DOHH2 (cell line): ENCODE measurements around the gene GOLGA6L26.
"Not testable (repeated sequence)": the region's sequence is repeated elsewhere in the genome, so short reads cannot be mapped to it uniquely, and the experiment has no call there.

Experiments used
- H3F3A ChIP-seq: fragments of 200-600 bp; sonication (generic), shearing (Covaris generic); 2 replicates; pipeline ENCODE4 v1.6.0; 2016; ENCODE audit warnings: antibody characterized with exemption, mild to moderate bottlenecking; ENCODE audit not compliant: control insufficient read depth, insufficient read depth
- H3K27ac ChIP-seq: fragments of 200-600 bp; sonication (generic); 2 replicates; pipeline ENCODE4 v1.5.1; 2014; ENCODE audit warnings: low read depth, mild to moderate bottlenecking, low read length, moderate library complexity
- H3K27me3 ChIP-seq: fragments of 200-600 bp; sonication (generic); 2 replicates; pipeline ENCODE4 v1.6.1; 2014; ENCODE audit warnings: mild to moderate bottlenecking, low read length, mixed read lengths; ENCODE audit not compliant: control insufficient read depth
- H3K36me3 ChIP-seq: fragments of 200-600 bp; sonication (generic); 2 replicates; pipeline ENCODE4 v1.6.1; 2014; ENCODE audit warnings: mild to moderate bottlenecking, low read length, moderate library complexity, mixed read lengths; ENCODE audit not compliant: control insufficient read depth
- H3K4me1 ChIP-seq: fragments of 200-600 bp; sonication (generic); 2 replicates; pipeline ENCODE4 v1.6.1; 2014; ENCODE audit warnings: mild to moderate bottlenecking, low read length, mixed read lengths; ENCODE audit not compliant: control insufficient read depth
- H3K4me2 ChIP-seq: fragments of 200-600 bp; sonication (generic); 2 replicates; pipeline ENCODE4 v1.6.0; 2014; ENCODE audit warnings: mild to moderate bottlenecking, low read length, moderate library complexity
- H3K4me3 ChIP-seq: fragments of 200-600 bp; sonication (generic); 2 replicates; pipeline ENCODE4 v1.5.1; 2014; ENCODE audit warnings: mild to moderate bottlenecking, low read length, mixed read lengths
- H3K79me2 ChIP-seq: fragments of 200-600 bp; sonication (generic); 2 replicates; pipeline ENCODE4 v1.6.1; 2014; ENCODE audit warnings: mild to moderate bottlenecking, low read length, mixed read lengths; ENCODE audit not compliant: control insufficient read depth
- H3K9me2 ChIP-seq: fragments of 200-600 bp; sonication (generic); replicated peaks from 2 replicates; pipeline ENCODE4 v1.6.1; 2014; ENCODE audit warnings: mild to moderate bottlenecking, low read length, mixed read lengths; ENCODE audit not compliant: control insufficient read depth
- H3K9me3 ChIP-seq: fragments of 200-600 bp; sonication (generic); 2 replicates; pipeline ENCODE4 v1.6.1; 2014; ENCODE audit warnings: antibody characterized with exemption, low read length, mixed read lengths; ENCODE audit not compliant: control insufficient read depth, insufficient read depth
- H4K20me1 ChIP-seq: fragments of 200-600 bp; sonication (generic); 2 replicates; pipeline ENCODE4 v1.6.0; 2014; ENCODE audit warnings: low read depth, mild to moderate bottlenecking, antibody characterized with exemption, low read length, moderate library complexity; ENCODE audit not compliant: control insufficient read depth, insufficient read depth

GOLGA6L26 gene, protein sequence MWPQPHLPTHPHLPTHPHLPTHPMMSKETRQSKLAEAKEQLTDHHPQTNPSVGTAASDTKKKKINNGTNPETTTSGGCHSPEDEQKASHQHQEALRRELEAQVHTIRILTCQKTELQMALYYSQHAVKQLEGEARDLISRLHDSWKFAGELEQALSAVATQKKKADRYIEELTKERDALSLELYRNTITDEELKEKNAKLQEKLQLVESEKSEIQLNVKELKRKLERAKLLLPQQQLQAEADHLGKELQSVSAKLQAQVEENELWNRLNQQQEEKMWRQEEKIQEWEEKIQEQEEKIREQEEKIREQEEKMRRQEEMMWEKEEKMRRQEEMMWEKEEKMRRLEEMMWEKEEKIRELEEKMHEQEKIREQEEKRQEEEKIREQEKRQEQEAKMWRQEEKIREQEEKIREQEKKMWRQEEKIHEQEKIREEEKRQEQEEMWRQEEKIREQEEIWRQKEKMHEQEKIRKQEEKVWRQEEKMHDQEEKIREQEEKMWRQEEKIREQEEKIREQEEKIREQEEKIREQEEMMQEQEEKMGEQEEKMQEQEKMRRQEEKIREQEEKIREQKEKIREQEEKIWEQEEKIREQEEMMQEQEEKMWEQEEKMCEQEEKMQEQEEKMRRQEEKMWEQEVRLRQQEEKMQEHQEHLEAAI

DNA sequence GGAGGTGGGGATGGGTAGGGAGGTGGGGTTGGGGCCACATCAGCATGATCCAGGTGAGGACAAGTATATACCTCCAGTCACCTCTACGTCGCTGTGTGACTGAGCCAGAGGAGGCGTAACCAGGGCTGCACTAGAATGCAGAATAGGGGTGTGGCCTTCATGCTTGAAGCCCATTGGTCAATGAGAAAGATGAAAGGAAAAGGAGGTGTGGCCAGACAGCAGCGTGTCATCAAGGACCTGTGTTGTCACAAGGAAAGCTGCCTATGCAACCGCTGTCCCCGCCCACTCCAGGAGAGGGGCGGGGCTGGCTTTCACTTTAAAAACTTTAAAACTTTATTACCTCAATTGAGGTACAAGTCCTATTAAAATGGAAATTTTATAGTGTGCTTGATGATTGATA, at the start of gene GOLGA6L26:
TSS of gene GOLGA6L26 (minus strand) at position 101 of the 400 bp plus-strand sequence. CDS start at position 40, 61 bp downstream.
- H3K4me3 ChIP-seq, H3F3A ChIP-seq, H3K9me3 ChIP-seq, H3K27ac ChIP-seq, H3K79me2 ChIP-seq, H3K27me3 ChIP-seq, H3K36me3 ChIP-seq, H4K20me1 ChIP-seq, H3K4me1 ChIP-seq, H3K9me2 ChIP-seq, H3K4me2 ChIP-seq: not testable (repeated sequence)

DNA sequence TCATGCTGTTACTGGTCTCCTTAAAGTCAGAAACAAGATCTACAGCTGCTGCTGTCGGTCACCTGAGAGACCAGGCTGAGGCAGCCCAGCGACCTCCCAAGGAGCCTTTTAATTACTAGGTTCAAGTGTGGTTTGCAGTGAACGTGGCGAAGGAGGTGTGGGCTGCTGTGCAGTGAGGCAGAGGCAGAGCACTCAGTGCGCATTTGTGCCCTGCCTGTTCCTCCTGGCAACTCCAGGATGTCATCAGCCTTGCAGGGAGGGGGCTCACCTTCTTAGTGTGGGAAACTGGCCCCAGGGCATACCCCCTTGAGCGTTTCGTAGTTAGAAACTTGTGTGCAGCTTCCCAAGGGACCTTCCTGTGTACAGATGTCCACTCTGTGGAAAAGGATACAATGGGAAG, 47.2 kb upstream of the GOLGA6L26 start:
- H3K4me3 ChIP-seq, H4K20me1 ChIP-seq: not testable (repeated sequence)

DNA sequence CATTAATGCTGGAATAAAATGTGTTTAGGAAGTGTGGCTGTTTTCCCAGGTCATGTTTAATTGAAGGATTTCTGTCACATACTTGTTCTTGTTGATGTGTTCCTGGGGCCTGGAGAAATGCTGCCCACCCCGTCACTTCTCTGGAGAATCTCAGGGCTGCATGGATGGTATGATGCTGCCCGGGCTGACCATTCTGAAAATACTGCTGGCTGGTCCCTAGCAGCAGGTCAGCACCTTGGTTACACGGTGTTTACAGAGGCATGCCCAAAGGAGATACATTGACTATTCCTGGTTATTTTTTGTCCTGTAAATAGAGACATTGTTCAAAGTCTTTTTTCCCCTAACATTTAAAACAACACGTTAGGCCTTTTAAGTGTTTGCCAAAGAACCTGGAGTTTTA, 46.7 kb upstream of the GOLGA6L26 start:
- H3K4me1 ChIP-seq, H4K20me1 ChIP-seq, H3F3A ChIP-seq, H3K36me3 ChIP-seq, H3K27ac ChIP-seq, H3K9me3 ChIP-seq, H3K9me2 ChIP-seq, H3K79me2 ChIP-seq, H3K27me3 ChIP-seq, H3K4me2 ChIP-seq, H3K4me3 ChIP-seq: not testable (repeated sequence)

More for the DNA sequence above, 47.2 kb upstream of the GOLGA6L26 start:
- not testable (repeated sequence) for H3K27ac ChIP-seq, H3K4me2 ChIP-seq, H3K27me3 ChIP-seq, H3K9me2 ChIP-seq, H3F3A ChIP-seq, H3K79me2 ChIP-seq, H3K9me3 ChIP-seq, H3K36me3 ChIP-seq, H3K4me1 ChIP-seq

- not testable (repeated sequence) for H3F3A ChIP-seq, H3K9me3 ChIP-seq, H3K4me3 ChIP-seq, H3K4me2 ChIP-seq, H4K20me1 ChIP-seq, H3K27ac ChIP-seq, H3K4me1 ChIP-seq, H3K27me3 ChIP-seq, H3K79me2 ChIP-seq, H3K36me3 ChIP-seq, H3K9me2 ChIP-seq
Measured at GRCh38 chr15:23378946-23379345, 45.0 kb upstream of the GOLGA6L26 start.

GRCh38 chr15:23374226-23374625, 40.2 kb upstream of the GOLGA6L26 start:
- not testable (repeated sequence) for H3K79me2 ChIP-seq, H3K27me3 ChIP-seq, H3K9me3 ChIP-seq, H3K4me2 ChIP-seq, H4K20me1 ChIP-seq, H3K4me1 ChIP-seq, H3K27ac ChIP-seq, H3K36me3 ChIP-seq, H3F3A ChIP-seq, H3K4me3 ChIP-seq, H3K9me2 ChIP-seq

- H3K27ac ChIP-seq, H3K9me3 ChIP-seq, H3K36me3 ChIP-seq, H4K20me1 ChIP-seq, H3K9me2 ChIP-seq, H3K79me2 ChIP-seq, H3K4me2 ChIP-seq, H3K4me1 ChIP-seq, H3F3A ChIP-seq, H3K27me3 ChIP-seq, H3K4me3 ChIP-seq: not testable (repeated sequence)
Measured at GRCh38 chr15:23372891-23373600, 39.0 kb upstream of the GOLGA6L26 start.
